ENCODE measurements around the gene RREB1. TPM values are rescaled to one million over a fixed set of nuclear protein-coding genes. Genes with fewer than 3 reads are reported as not detected.

Gene RREB1
- polyA plus RNA-seq, 1 experiment = 2.6 TPM

GRCh38 chr6:7173843-7174503 is 66.2 kb downstream of the RREB1 start:
- CTCF ChIA-PET = interaction anchor here (1.3 kb wide), 1 partner anchor 70 kb away, joined by 3 read pairs; no protein-coding TSS in a partner anchor
- Histone ChIP-seq H3K27ac (ENCODE audit: low read depth, low read length) (no peak overlapping the region), H3K4me3 (ENCODE audit: low read depth, low read length) (no peak overlapping the region), H3K27me3 (ENCODE audit: control insufficient read depth, insufficient read depth, low read length) (no peaks in the 10 kb centered on the region), H3K9me3 (ENCODE audit: control insufficient read depth, insufficient read depth, low read length) (no peaks in the 10 kb centered on the region)
- POLR2A ChIA-PET = interaction anchor here (0.7 kb wide), 1 partner anchor 474 kb away, joined by 5 read pairs; no protein-coding TSS in a partner anchor
- no peak for DNase-seq (ENCODE audit: low read depth, low spot score)
- TF ChIP-seq CTCF (IDR thresholded peaks at IDR 0.05; ENCODE audit: low read depth, low read length) = no peak

- DNase-seq (ENCODE audit: low read depth, low spot score) = no peak
- H3K9me3 ChIP-seq (ENCODE audit: control insufficient read depth, insufficient read depth, low read length) = no peaks in the 10 kb centered on the region
- H3K27ac ChIP-seq (ENCODE audit: low read depth, low read length) = peak overlapping the region; percentile 52
- H3K4me3 ChIP-seq (ENCODE audit: low read depth, low read length) = no peak overlapping the region
- POLR2A ChIA-PET = interaction anchor here (1.1 to 1.6 kb wide), 2 partner anchors 9 to 19 kb away, joined by 3 to 4 read pairs; no protein-coding TSS in a partner anchor
- no peak for TF ChIP-seq CTCF (IDR thresholded peaks at IDR 0.05; ENCODE audit: low read depth, low read length)
- CTCF ChIA-PET = interaction anchor here (0.6 to 1.0 kb wide), 2 partner anchors 445 to 499 kb away, joined by 3 read pairs; no protein-coding TSS in a partner anchor
- H3K27me3 ChIP-seq (ENCODE audit: control insufficient read depth, insufficient read depth, low read length) = no peaks in the 10 kb centered on the region
Measured at GRCh38 chr6:7175462-7175861, 67.7 kb downstream of the RREB1 start.

- no peak for TF ChIP-seq CTCF (IDR thresholded peaks at IDR 0.05; ENCODE audit: low read depth, low read length)
Measured at GRCh38 chr6:7176208-7176607, 68.4 kb downstream of the RREB1 start.

GRCh38 chr6:7178280-7178679 is 70.5 kb downstream of the RREB1 start:
- DNase-seq (ENCODE audit: low read depth, low spot score) = no peak
- TF ChIP-seq CTCF (IDR thresholded peaks at IDR 0.05; ENCODE audit: low read depth, low read length) = no peak
- Histone ChIP-seq H3K4me3 (ENCODE audit: low read depth, low read length) (no peak overlapping the region), H3K9me3 (ENCODE audit: control insufficient read depth, insufficient read depth, low read length) (no peaks in the 10 kb centered on the region), H3K27ac (ENCODE audit: low read depth, low read length) (no peak overlapping the region), H3K27me3 (ENCODE audit: control insufficient read depth, insufficient read depth, low read length) (no peaks in the 10 kb centered on the region)
- ChIA-PET CTCF (no interaction called here), POLR2A (no interaction called here)

More at GRCh38 chr6:7176208-7176607, 68.4 kb downstream of the RREB1 start:
- H3K27ac ChIP-seq (ENCODE audit: low read depth, low read length) = no peak overlapping the region
- no peak overlapping the region for H3K4me3 ChIP-seq (ENCODE audit: low read depth, low read length)
- ChIA-PET POLR2A (interaction anchor here (1.1 to 1.6 kb wide), 2 partner anchors 10 to 19 kb away, joined by 3 to 4 read pairs; no protein-coding TSS in a partner anchor), CTCF (interaction anchor here (1.0 kb wide), 1 partner anchor 446 kb away, joined by 3 read pairs; no protein-coding TSS in a partner anchor)
- DNase-seq (ENCODE audit: low read depth, low spot score) = no peak
- H3K27me3 ChIP-seq (ENCODE audit: control insufficient read depth, insufficient read depth, low read length) = no peaks in the 10 kb centered on the region
- H3K9me3 ChIP-seq (ENCODE audit: control insufficient read depth, insufficient read depth, low read length) = no peaks in the 10 kb centered on the region

GRCh38 chr6:7180751-7181150 is 73.0 kb downstream of the RREB1 start:
- H3K9me3 ChIP-seq (ENCODE audit: control insufficient read depth, insufficient read depth, low read length) = no peaks in the 10 kb centered on the region
- DNase-seq (ENCODE audit: low read depth, low spot score) = no peak
- H3K27me3 ChIP-seq (ENCODE audit: control insufficient read depth, insufficient read depth, low read length) = no peaks in the 10 kb centered on the region
- POLR2A ChIA-PET = interaction anchor here (0.6 kb wide), 1 partner anchor 14 kb away, joined by 4 read pairs; no protein-coding TSS in a partner anchor
- H3K27ac ChIP-seq (ENCODE audit: low read depth, low read length) = no peak overlapping the region
- no peak overlapping the region for H3K4me3 ChIP-seq (ENCODE audit: low read depth, low read length)
- no peak for TF ChIP-seq CTCF (IDR thresholded peaks at IDR 0.05; ENCODE audit: low read depth, low read length)
- CTCF ChIA-PET = no interaction called here
